HepG2 (cell line): ENCODE data around the gene GHR. TPM values are rescaled to one million over a fixed set of nuclear protein-coding genes. Genes with fewer than 3 reads are reported as not detected.

Experiments
- BORCS8-MEF2B ChIP-seq: sonication (generic); formaldehyde crosslinking; IDR thresholded peaks from 2 replicates; pipeline ENCODE4 v1.8.0; 2022; ENCODE audit warnings: mild to moderate bottlenecking, missing genetic modification reagents
- FOXO4 ChIP-seq: sonication (generic); formaldehyde crosslinking; conservative IDR thresholded peaks from 2 replicates; pipeline ENCODE4 v1.8.1; 2023; ENCODE audit warnings: missing genetic modification reagents
- IRF2 ChIP-seq: IDR thresholded peaks from 2 replicates; pipeline ENCODE4 v1.6.1; 2018; ENCODE audit warnings: missing genetic modification reagents, missing compliant biosample characterization
- NFIC ChIP-seq: IDR thresholded peaks from 2 replicates; pipeline ENCODE4 v1.6.1; 2012; ENCODE audit warnings: mild to moderate bottlenecking, low read length, inconsistent platforms
- TCF12 ChIP-seq, 2 experiments: fragments of 450-650 bp in 1 of 2; sonication (generic) in 1 of 2; formaldehyde crosslinking in 1 of 2; IDR thresholded peaks; 2 replicates each; pipeline versions ENCODE4 v1.6.1 to v1.8.0; 2017 to 2022; ENCODE audit warnings: antibody characterized with exemption in 1 of 2, mild to moderate bottlenecking in 1 of 2, missing genetic modification reagents in 1 of 2, moderate library complexity in 1 of 2
- ZFP36L2 ChIP-seq: sonication (generic); formaldehyde crosslinking; IDR thresholded peaks from 2 replicates; pipeline ENCODE4 v1.4.0; 2020; ENCODE audit warnings: missing genetic modification reagents
- ZHX2 ChIP-seq, 2 experiments: sonication (generic) in 1 of 2; formaldehyde crosslinking in 1 of 2; IDR thresholded peaks; 2 replicates each; pipeline versions ENCODE4 v1.6.1 to v1.9.0; 2014 to 2022; ENCODE audit warnings: antibody characterized with exemption in 1 of 2, borderline replicate concordance in 1 of 2, inconsistent platforms in 1 of 2, low read depth in 1 of 2, missing genetic modification reagents in 1 of 2
- ZNF407 ChIP-seq: sonication (generic); formaldehyde crosslinking; IDR thresholded peaks from one replicate; pipeline ENCODE4 v1.5.1; 2020; ENCODE audit warnings: mild to moderate bottlenecking, missing genetic modification reagents; ENCODE audit errors: not compliant biosample characterization
- ZNF441 ChIP-seq: sonication (generic); formaldehyde crosslinking; IDR thresholded peaks from 2 replicates; pipeline ENCODE4 v1.7.0; 2021; ENCODE audit warnings: missing genetic modification reagents, borderline replicate concordance
- ZNF589 ChIP-seq: sonication (generic); formaldehyde crosslinking; conservative IDR thresholded peaks from 2 replicates; pipeline ENCODE4 v1.8.0; 2022; ENCODE audit warnings: mild to moderate bottlenecking, moderate library complexity, missing genetic modification reagents
- polyA plus RNA-seq, 8 experiments: library from polyadenylated mRNA; depleted of rRNA in 3 of 8; stranded (reverse) in 7 of 8; unstranded in 1 of 8; fragments of >200 nt; fragmentation: Illumina TruSeq in 4 of 8; extraction: Trizol in 4 of 8; gene quantifications; 2 replicates each; pipeline versions ENCODE4 v1.2.1 to v1.2.3, GENCODE V29; 2011 to 2016; ENCODE audit warnings: low read depth in 4 of 8, missing spikeins in 1 of 8, mixed read lengths in 1 of 8; ENCODE audit not compliant: insufficient read depth in 1 of 8
- total RNA-seq, 5 experiments: library from RNA; depleted of rRNA; stranded (reverse); fragments of >200 nt; fragmentation: Illumina TruSeq; extraction: Trizol; gene quantifications; 2 replicates each; pipeline ENCODE4 v1.2.3, GENCODE V29; 2016; ENCODE audit warnings: low read depth in 1 of 5

GHR gene
- total and polyA plus RNA-seq, 2 of the 13 experiments (the other 11 are each of a cell fraction or from before 2014, with no cell fraction given): 0.07 TPM; not detected in 1

GRCh38 chr5:42423285-42424165 is at the start of gene GHR (continued):
- TF ChIP-seq ZHX2 (IDR thresholded peaks at IDR 0.05; ENCODE audit: low read depth) (no peak), ZHX2 (CRISPR knock-in tag; IDR thresholded peaks at IDR 0.05; ENCODE audit: borderline replicate concordance) (no peak), BORCS8-MEF2B (no peak), ZFP36L2 (no peak), ZNF407 (CRISPR knock-in tag) (no peak), FOXO4 (CRISPR knock-in tag) (no peak), ZNF589 (CRISPR knock-in tag) (no peak), ZNF441 (CRISPR knock-in tag) (peak; percentile 72), NFIC (no peak), IRF2 (CRISPR knock-in tag) (no peak), TCF12 (IDR thresholded peaks at IDR 0.05) (no peak), TCF12 (CRISPR knock-in tag; IDR thresholded peaks at IDR 0.05) (no peak)
